HG03469 (cell line): ENCODE measurements around the gene PRF1.

Source experiments
- ATAC-seq: cut with Tn5 transposase; IDR thresholded peaks from one replicate; pipeline ENCODE4 v1.9.1; 2021; ENCODE audit warnings: mild to moderate bottlenecking, moderate library complexity, moderate number of reproducible peaks; ENCODE audit not compliant: unreplicated experiment

Gene PRF1

DNA sequence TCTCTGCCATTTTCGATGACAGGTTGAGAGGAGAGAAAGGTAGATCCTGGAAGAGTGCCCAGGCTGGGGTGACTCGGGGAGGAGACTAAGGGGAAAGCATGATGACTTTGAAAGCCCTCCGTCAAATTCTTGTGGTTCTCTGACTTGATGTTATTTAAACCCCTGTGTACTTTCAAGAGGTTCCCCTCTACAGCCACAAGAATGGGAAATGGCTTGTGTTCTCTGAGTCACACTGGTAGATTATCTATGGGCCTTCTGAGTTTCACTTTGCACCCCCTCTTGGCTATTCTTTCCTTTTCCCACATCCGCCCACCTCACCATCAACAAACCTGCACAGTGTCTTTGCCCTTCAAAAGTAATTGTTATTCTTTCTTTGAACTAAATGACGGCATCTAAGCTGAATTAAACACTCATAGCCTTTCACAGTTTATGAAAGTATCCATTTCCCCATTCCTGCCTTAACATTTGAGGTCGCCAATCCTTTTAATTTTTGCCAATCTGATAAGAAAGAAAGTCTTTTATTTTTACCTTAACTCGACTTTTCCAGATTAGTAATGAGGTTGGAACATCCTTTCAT is 24.1 kb downstream of the PRF1 start:
- ATAC-seq: peak; percentile 47

- no peak for ATAC-seq
Measured at GRCh38 chr10:70576803-70577517, 25.6 kb downstream of the PRF1 start.

DNA sequence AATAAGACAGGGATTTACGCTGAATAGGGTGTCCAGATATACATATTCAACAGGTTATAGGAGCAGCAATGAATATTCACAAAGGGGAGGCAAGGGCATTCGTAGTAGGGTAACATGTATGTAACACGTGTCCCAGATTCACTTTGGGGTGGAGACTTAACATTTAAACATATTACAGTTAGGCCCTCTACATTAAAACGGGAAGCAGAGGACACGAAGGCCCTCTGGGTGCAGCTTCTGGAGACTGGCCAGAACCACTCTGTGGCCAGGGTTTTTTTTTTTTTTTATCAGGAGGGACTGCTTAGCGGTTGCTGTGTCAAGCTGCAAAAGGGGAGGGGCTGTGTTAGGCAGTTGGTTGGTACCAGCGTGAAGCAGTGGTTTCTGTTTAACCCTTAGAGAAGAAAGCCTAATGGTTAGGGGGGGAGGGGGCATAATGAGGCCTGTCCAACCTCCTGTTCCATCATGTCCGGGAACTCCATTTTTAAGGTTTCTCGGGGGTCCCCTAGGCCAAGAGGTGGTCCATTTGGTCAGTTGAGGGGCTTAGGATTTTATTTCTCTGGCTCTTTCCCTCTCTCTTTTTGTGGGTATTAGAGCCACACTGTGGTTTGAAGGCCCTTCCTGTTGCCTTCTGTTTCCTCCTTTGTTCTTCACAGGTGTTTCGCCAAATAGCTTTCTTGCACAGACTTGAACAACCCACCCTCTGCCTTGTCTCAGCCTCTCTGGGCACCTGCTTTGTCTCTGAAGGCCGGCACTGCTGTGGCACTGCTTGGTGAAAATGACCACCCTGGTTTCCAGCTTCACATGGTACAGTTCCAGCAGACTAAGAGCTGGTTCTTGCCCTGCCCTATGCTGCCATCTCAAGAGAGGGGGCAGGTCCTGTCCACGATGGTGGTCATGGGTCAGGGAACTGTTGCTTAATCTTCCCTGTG is 26.4 kb downstream of the PRF1 start:
- ATAC-seq: no peak

GRCh38 chr10:70575486-70575873 is 27.1 kb downstream of the PRF1 start:
- ATAC-seq: no peak

- ATAC-seq: no peak
Measured at GRCh38 chr10:70573599-70574506, 28.7 kb downstream of the PRF1 start.

DNA sequence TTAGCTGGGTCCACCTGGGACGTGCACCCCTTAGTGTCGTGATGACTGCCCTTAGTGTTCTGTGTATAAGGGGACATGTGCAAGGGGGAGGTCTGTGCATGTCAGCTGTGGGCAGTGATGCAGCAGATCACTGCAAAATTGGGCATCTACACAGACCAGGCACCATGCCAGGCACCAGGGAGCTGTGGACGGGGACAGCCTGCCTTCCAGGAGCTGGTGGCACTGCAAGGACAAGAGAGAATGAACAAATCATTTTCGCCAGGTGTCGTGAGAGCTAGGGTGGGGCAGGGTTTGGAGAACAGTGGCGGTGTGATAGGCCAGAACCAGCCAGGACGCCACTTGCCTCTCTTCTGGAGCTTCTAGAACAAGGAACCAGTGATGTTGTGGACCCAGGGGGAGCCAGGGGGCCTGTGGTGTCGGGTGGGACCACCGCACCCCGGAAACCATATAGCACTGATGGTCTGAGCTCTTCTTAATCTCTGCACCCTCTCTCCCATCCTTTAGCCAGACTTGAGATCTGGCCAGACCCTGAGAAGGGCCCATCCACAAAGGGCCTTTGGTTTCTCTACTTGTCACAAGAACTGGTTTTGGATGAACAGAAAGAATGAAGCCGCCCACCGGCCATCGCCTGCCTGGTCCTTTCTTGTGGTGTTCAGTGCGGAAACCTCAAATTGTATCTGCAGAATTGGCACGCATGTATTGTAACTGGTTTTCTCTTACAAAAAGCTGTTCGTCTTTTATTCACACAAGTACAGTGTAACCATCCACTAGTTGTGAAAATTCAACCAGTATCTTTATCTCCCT is 30.7 kb downstream of the PRF1 start:
- no peak for ATAC-seq

GRCh38 chr10:70571236-70571635 is 31.3 kb downstream of the PRF1 start:
- no peak for ATAC-seq

GRCh38 chr10:70568781-70569495 is 33.6 kb downstream of the PRF1 start:
- ATAC-seq: no peak

- no peak for ATAC-seq
Measured at GRCh38 chr10:70568113-70568512, 34.4 kb downstream of the PRF1 start.

DNA sequence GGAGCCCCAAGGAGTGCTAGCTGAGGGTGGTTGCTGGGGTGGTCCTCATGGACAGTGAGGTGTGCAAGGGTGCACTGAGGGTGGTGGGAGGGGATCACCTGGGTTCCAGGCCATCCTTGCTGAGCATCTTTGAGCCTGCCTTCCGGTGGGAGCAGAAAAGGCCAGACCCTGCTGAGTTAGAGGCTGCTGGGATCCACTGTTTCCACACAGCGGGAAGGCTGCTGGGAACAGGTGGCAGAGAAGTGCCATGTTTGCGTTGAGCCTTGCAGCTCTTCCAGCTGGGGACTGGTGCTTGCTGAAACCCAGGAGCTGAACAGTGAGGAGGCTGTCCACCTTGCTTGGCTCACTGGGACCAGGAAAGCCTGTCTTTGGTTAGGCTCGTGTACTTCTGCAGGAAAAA is 34.9 kb downstream of the PRF1 start:
- no peak for ATAC-seq

GRCh38 chr10:70566515-70567290 is 35.8 kb downstream of the PRF1 start:
- ATAC-seq: no peak

GRCh38 chr10:70565556-70566514 is 36.7 kb downstream of the PRF1 start:
- no peak for ATAC-seq

DNA sequence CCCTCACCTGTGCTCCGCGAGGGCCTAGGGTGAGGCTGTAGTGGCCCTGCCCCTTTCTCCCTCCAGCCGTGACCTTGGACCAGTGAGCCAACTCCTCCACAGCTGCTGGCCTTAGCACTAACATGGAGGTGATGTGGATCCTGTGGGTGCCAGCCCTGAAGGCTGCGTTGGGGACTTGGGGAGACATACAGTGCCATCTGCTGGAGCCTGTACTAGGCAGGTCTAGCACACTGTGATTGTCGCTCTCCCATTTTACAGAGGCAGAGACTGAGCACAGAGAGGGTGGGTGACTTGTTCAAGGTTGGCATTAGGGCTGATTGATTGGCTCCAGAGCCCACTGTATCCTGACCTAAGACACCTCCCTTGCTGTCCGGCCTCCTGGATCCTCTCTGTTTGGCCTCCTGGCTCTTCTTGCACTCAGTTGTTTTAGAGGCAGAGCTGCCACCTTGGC is 37.6 kb downstream of the PRF1 start:
- no peak for ATAC-seq

- ATAC-seq: no peak
Measured at GRCh38 chr10:70564113-70564725, 38.3 kb downstream of the PRF1 start.

DNA sequence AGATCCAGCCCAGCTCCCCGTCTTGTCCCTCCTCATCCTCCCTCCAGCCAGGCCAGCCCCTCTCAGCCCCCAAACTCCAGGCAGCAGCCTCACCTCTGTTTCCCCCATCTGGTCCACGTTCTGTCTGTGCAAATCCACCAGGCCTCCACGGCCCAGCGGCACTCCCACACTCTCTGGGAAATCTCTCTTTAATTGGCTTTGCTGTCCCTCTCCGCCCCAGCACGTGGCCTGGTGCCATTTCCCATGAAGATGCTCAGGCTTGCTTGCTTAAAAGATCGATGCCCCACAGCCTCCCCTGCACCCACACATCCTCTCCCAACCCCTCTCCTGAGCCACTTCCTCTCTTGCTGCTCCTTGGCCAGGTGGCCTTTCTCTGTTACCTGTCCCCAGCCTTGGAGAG is 39.3 kb downstream of the PRF1 start:
- ATAC-seq: no peak

GRCh38 chr10:70562036-70562755 is 40.3 kb downstream of the PRF1 start:
- no peak for ATAC-seq
